Mononuclear cell (primary cell): ENCODE measurements around the gene PTPRN2. TPM values are rescaled to one million over a fixed set of nuclear protein-coding genes. Genes with fewer than 3 reads are reported as not detected.
"Not testable (repeated sequence)": the region's sequence is repeated elsewhere in the genome, so short reads cannot be mapped to it uniquely, and the experiment has no call there.

Experiments
- H3K27me3 ChIP-seq: 2 replicates; pipeline ENCODE4 v1.6.0; 2011; ENCODE audit warnings: low read length, control low read depth; ENCODE audit not compliant: insufficient read depth
- H3K4me1 ChIP-seq: 2 replicates; pipeline ENCODE4 v1.5.1; 2011; ENCODE audit warnings: mild to moderate bottlenecking, low read length, control low read depth; ENCODE audit not compliant: insufficient read depth
- H3K4me3 ChIP-seq: 2 replicates; pipeline ENCODE4 v1.5.1; 2011; ENCODE audit warnings: mild to moderate bottlenecking, low read length, moderate library complexity
- H3K9me3 ChIP-seq: 2 replicates; pipeline ENCODE4 v1.5.1; 2011; ENCODE audit warnings: low read depth, mild to moderate bottlenecking, control low read depth, low read length
- total RNA-seq: library from RNA; depleted of rRNA; stranded (reverse); fragments of >200 nt; gene quantifications from one replicate; pipeline ENCODE4 v1.2.3, GENCODE V29; 2012

Gene PTPRN2
- total RNA-seq, 1 donor: 0.31 TPM

DNA sequence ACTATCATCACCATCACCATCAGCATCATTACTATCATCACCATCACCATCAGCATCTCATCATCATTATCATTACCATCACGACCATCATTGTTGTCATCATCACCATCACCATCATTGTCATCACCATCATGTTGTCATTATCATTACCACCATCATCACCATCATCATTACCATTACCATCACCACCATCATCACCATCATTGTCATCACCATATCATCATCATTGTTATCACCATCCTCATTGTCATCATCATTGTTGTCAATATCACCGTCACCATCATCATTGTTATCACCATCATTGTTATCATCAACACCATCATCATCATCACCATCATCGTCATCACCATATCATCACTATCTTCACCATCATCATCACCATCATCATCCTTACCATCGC is 124.3 kb downstream of the PTPRN2 start:
- no peak overlapping the region for H3K4me3 ChIP-seq
- H3K9me3 ChIP-seq: no peaks in the 10 kb centered on the region
- H3K4me1 ChIP-seq: no peaks in the 10 kb centered on the region
- no peaks in the 10 kb centered on the region for H3K27me3 ChIP-seq

DNA sequence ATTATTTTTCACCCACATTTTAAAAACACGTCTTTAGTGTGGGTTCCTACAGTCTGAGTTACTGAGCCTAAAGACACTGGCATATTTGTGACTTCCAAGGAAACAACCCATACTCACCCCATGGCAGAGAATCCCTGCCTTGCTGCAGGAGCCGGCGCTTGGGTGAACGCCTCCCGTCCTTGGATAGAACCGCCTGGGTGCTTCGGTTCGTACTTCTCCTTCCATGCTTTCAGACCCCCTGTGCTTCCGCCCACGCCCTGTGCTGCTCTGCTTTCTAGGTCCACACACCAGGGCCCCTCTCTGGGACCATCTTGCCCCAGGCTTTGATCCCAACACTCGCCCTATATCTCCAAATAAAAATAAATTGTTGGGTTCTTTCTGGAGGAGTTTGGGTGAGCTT is 125.8 kb downstream of the PTPRN2 start:
- Histone ChIP-seq H3K4me3 (no peak overlapping the region), H3K4me1 (no peaks in the 10 kb centered on the region), H3K27me3 (no peaks in the 10 kb centered on the region), H3K9me3 (no peaks in the 10 kb centered on the region)

- H3K4me3 ChIP-seq: no peak overlapping the region
- H3K9me3 ChIP-seq: no peaks in the 10 kb centered on the region
- H3K4me1 ChIP-seq: no peaks in the 10 kb centered on the region
- H3K27me3 ChIP-seq: no peaks in the 10 kb centered on the region
These were observed 127.0 kb downstream of the PTPRN2 start for GRCh38 chr7:158460665-158461064.

GRCh38 chr7:158458716-158459282 is 128.8 kb downstream of the PTPRN2 start:
- Histone ChIP-seq H3K4me1 (no peaks in the 10 kb centered on the region), H3K27me3 (no peaks in the 10 kb centered on the region), H3K9me3 (no peaks in the 10 kb centered on the region), H3K4me3 (no peak overlapping the region)

- Histone ChIP-seq H3K9me3 (no peaks in the 10 kb centered on the region), H3K4me3 (no peak overlapping the region), H3K4me1 (no peaks in the 10 kb centered on the region), H3K27me3 (no peaks in the 10 kb centered on the region)
These were observed 129.5 kb downstream of the PTPRN2 start for GRCh38 chr7:158458096-158458495.

GRCh38 chr7:158457586-158457985 is 130.0 kb downstream of the PTPRN2 start:
- not testable (repeated sequence) for H3K9me3 ChIP-seq, H3K27me3 ChIP-seq, H3K4me3 ChIP-seq, H3K4me1 ChIP-seq

- no peaks in the 10 kb centered on the region for H3K4me1 ChIP-seq
- H3K27me3 ChIP-seq: no peaks in the 10 kb centered on the region
- no peaks in the 10 kb centered on the region for H3K9me3 ChIP-seq
- H3K4me3 ChIP-seq: no peak overlapping the region
These were observed 133.0 kb downstream of the PTPRN2 start for GRCh38 chr7:158454631-158455030.

GRCh38 chr7:158453663-158454062 is 134.0 kb downstream of the PTPRN2 start:
- Histone ChIP-seq H3K4me3 (no peak overlapping the region), H3K9me3 (no peaks in the 10 kb centered on the region), H3K27me3 (no peaks in the 10 kb centered on the region), H3K4me1 (no peaks in the 10 kb centered on the region)

DNA sequence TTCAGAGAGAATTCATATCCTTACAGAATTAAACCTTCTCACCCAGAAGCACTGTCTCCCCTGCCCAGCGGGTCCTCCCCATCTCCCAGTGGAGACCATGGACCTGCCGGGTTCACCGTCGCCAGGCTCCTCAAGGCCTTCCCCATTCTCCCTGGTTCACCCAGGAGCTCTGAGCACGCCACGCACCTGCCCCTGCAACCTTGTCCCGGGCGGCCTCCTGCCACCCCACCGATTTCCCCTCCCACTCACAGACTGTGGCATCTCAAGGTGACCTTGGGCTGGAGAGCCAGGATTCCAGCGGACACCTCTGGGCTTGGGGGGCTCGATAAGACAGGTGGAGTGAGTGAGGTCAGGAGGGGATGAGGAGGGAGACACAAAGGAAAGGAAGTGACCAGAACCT is 135.3 kb downstream of the PTPRN2 start:
- no peaks in the 10 kb centered on the region for H3K9me3 ChIP-seq
- H3K4me3 ChIP-seq: no peak overlapping the region
- no peaks in the 10 kb centered on the region for H3K27me3 ChIP-seq

DNA sequence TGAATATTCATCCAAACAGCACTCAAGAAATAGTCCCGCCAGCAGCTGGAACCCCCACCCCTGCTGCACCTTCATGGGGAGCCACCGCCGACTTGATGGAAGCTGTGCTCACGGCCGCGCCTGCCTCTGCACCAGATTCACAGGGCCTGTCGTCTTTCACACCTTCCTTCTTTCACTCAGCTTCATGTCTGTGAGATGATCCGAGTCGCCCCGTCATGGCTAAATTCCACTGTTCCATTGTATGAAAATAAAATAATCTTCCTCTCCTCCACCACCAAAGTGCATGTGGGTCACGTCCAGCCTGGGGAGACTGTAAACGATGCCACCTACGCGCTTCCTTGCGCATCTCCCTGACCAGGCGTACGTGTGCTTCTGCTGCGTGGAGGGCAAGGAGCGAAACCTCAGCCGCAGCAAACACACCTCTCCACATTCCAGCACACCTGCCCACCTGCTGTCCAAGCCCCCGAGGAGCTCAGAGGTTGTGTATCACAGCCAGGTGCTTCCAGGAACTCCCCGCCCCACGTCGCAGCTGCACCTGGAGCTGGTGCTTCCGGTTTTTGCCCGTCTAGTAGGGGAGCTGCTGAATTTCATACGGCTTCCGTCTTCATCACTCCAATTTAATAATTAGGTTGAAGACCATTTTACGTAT is 137.0 kb downstream of the PTPRN2 start:
- H3K4me1 ChIP-seq: no peaks in the 10 kb centered on the region
- no peak overlapping the region for H3K4me3 ChIP-seq
- no peaks in the 10 kb centered on the region for H3K9me3 ChIP-seq
- H3K27me3 ChIP-seq: no peaks in the 10 kb centered on the region

More for the DNA sequence above, 135.3 kb downstream of the PTPRN2 start:
- H3K4me1 ChIP-seq: no peaks in the 10 kb centered on the region

GRCh38 chr7:158449942-158450341 is 137.7 kb downstream of the PTPRN2 start:
- no peaks in the 10 kb centered on the region for H3K4me1 ChIP-seq
- no peak overlapping the region for H3K4me3 ChIP-seq
- H3K27me3 ChIP-seq: no peaks in the 10 kb centered on the region
- H3K9me3 ChIP-seq: no peaks in the 10 kb centered on the region

DNA sequence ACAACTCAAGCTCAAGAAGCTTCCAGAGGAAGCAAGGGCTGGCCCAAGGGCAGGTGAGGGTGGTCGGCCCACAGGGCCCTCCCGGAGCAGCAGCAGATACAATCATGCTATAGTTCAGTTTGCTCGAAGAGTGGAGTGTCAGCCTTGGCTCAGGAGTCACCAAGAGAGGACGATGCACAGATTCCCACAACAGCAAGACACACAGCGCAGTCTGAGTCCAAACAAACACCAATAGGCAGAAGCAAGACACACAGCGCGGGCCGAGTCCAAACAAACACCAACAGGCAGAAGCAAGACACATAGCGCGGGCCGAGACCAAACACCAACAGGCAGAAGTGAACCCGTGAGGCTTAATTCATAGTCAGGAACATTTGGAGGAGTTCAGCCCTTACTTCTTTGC is 138.4 kb downstream of the PTPRN2 start:
- Histone ChIP-seq H3K4me3 (no peak overlapping the region), H3K27me3 (no peaks in the 10 kb centered on the region), H3K9me3 (no peaks in the 10 kb centered on the region), H3K4me1 (no peaks in the 10 kb centered on the region)

GRCh38 chr7:158448430-158449100 is 139.1 kb downstream of the PTPRN2 start:
- no peaks in the 10 kb centered on the region for H3K27me3 ChIP-seq
- H3K4me3 ChIP-seq: no peak overlapping the region
- no peaks in the 10 kb centered on the region for H3K4me1 ChIP-seq
- no peaks in the 10 kb centered on the region for H3K9me3 ChIP-seq

DNA sequence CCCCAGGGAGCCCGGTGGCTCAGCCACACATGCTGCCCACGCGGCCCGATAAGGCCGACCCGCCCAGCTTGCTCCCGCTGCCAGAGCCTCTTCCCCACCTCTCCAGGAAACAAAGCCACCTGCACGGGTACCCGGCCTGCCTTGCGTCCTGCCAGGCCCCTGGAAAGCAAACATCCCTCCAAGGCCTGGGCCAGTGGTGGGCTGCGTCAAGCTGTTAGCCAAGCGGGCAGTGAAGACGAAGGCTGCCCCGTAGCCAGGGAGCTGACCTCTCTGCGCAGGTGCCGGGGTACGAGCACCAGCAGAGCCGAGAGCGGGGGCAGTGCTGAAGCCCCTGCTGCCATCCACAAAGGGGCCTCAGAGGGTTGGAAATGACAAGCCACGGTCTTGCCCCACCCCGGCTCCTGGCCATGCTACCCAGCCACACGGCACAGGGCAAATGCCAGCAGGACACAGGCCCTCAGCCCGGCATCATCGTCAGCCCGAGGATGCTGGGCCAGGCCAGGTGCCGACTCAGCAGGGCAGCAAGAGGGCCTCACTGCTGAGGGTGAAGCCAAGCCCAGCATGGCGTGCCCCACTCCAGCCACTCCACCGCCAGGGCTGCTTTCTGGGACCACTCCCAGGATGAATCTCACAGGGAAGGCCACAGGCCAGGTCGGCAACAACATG is 140.0 kb downstream of the PTPRN2 start:
- no peaks in the 10 kb centered on the region for H3K27me3 ChIP-seq
- no peak overlapping the region for H3K4me3 ChIP-seq
- H3K4me1 ChIP-seq: no peaks in the 10 kb centered on the region
- H3K9me3 ChIP-seq: no peaks in the 10 kb centered on the region

GRCh38 chr7:158447151-158447505 is 140.5 kb downstream of the PTPRN2 start:
- Histone ChIP-seq H3K4me1 (no peaks in the 10 kb centered on the region), H3K27me3 (no peaks in the 10 kb centered on the region), H3K4me3 (no peak overlapping the region), H3K9me3 (no peaks in the 10 kb centered on the region)
